Trophoblast cell (in vitro differentiated cells and primary cell): ENCODE results near the gene PLGLB1.
"Not testable (repeated sequence)": the region's sequence is repeated elsewhere in the genome, so short reads cannot be mapped to it uniquely, and the experiment has no call there.

ENCODE experiments used
- DNase-seq, 2 donors: peaks; one replicate each; pipeline ENCODE4 v3.0.0-alpha.2; 2016
- H2AFZ ChIP-seq: 2 replicates; pipeline ENCODE4 v1.6.1; 2013; ENCODE audit warnings: low read length, moderate library complexity, mild to moderate bottlenecking; ENCODE audit not compliant: insufficient read depth, poor library complexity
- H2AK5ac ChIP-seq: 2 replicates; pipeline ENCODE4 v1.6.1; 2013; ENCODE audit warnings: mild to moderate bottlenecking, low read length
- H2BK120ac ChIP-seq: 2 replicates; pipeline ENCODE4 v1.6.1; 2013; ENCODE audit warnings: low read length, mild to moderate bottlenecking, moderate library complexity; ENCODE audit not compliant: insufficient read depth, poor library complexity
- H2BK12ac ChIP-seq: 2 replicates; pipeline ENCODE4 v1.6.1; 2013; ENCODE audit warnings: mild to moderate bottlenecking, low read length, moderate library complexity
- H2BK5ac ChIP-seq: 2 replicates; pipeline ENCODE4 v1.6.1; 2013; ENCODE audit warnings: low read length, low read depth, moderate library complexity, mild to moderate bottlenecking; ENCODE audit not compliant: poor library complexity
- H3K14ac ChIP-seq: 2 replicates; pipeline ENCODE4 v1.6.1; 2013; ENCODE audit warnings: mild to moderate bottlenecking, low read length
- H3K18ac ChIP-seq: 2 replicates; pipeline ENCODE4 v1.6.1; 2013; ENCODE audit warnings: mild to moderate bottlenecking, low read length
- H3K23ac ChIP-seq: 2 replicates; pipeline ENCODE4 v1.6.1; 2013; ENCODE audit warnings: low read length
- H3K27ac ChIP-seq: 2 replicates; pipeline ENCODE4 v1.5.1; 2013; ENCODE audit warnings: low read depth, mild to moderate bottlenecking, inconsistent platforms, low read length, moderate library complexity
- H3K27me3 ChIP-seq: 2 replicates; pipeline ENCODE4 v1.6.1; 2013; ENCODE audit warnings: inconsistent platforms, mild to moderate bottlenecking, low read length, moderate library complexity; ENCODE audit not compliant: insufficient read depth
- H3K36me3 ChIP-seq, 2 experiments: 1 replicate in 1 of 2; 2 replicates in 1 of 2; pipeline ENCODE4 v1.6.1; 2013; ENCODE audit warnings: low read length in 2 of 2, mild to moderate bottlenecking in 2 of 2, moderate library complexity in 1 of 2; ENCODE audit not compliant: insufficient read depth in 2 of 2, control insufficient read depth in 1 of 2
- H3K4ac ChIP-seq: 2 replicates; pipeline ENCODE4 v1.6.1; 2013; ENCODE audit warnings: low read depth, mild to moderate bottlenecking, low read length, moderate library complexity
- H3K4me1 ChIP-seq, 2 experiments: 1 replicate in 1 of 2; 2 replicates in 1 of 2; pipeline ENCODE4 v1.6.1; 2013; ENCODE audit warnings: low read length in 2 of 2, mild to moderate bottlenecking in 2 of 2, moderate library complexity in 1 of 2; ENCODE audit not compliant: insufficient read depth in 2 of 2, control insufficient read depth in 1 of 2
- H3K4me2 ChIP-seq: 2 replicates; pipeline ENCODE4 v1.6.1; 2013; ENCODE audit warnings: inconsistent platforms, mild to moderate bottlenecking, low read length, moderate library complexity
- H3K4me3 ChIP-seq: 2 replicates; pipeline ENCODE4 v1.5.1; 2013; ENCODE audit warnings: mild to moderate bottlenecking, low read depth, low read length, inconsistent platforms
- H3K79me1 ChIP-seq: one replicate; pipeline ENCODE4 v1.6.1; 2013; ENCODE audit warnings: low read length
- H3K79me2 ChIP-seq: 2 replicates; pipeline ENCODE4 v1.6.1; 2013; ENCODE audit warnings: low read length, mild to moderate bottlenecking; ENCODE audit not compliant: control insufficient read depth, insufficient read depth, poor library complexity
- H3K9ac ChIP-seq: 2 replicates; pipeline ENCODE4 v1.6.1; 2013; ENCODE audit warnings: mild to moderate bottlenecking, low read length
- H3K9me3 ChIP-seq: 2 replicates; pipeline ENCODE4 v1.6.1; 2013; ENCODE audit warnings: low read depth, mild to moderate bottlenecking, control low read depth, inconsistent platforms, low read length; ENCODE audit not compliant: insufficient read depth
- H4K12ac ChIP-seq: 2 replicates; pipeline ENCODE4 v1.6.1; 2013; ENCODE audit warnings: low read depth, mild to moderate bottlenecking, low read length, moderate library complexity
- H4K8ac ChIP-seq: 2 replicates; pipeline ENCODE4 v1.6.1; 2013; ENCODE audit warnings: low read depth, mild to moderate bottlenecking, low read length, moderate library complexity
- H4K91ac ChIP-seq: one replicate; pipeline ENCODE4 v1.6.1; 2013; ENCODE audit warnings: low read depth, mild to moderate bottlenecking, low read length, moderate library complexity
- WGBS: extraction: QIAGEN DNeasy Blood & Tissue Kit; methylation state at CpG from one replicate; pipeline ENCODE4 v1.1.7; 2013; ENCODE audit warnings: missing lambda C conversion rate; ENCODE audit not compliant: insufficient read length, insufficient coverage; ENCODE audit errors: extremely low coverage; 5-methylcytosine and 5-hydroxymethylcytosine counted together

The PLGLB1 gene

DNA sequence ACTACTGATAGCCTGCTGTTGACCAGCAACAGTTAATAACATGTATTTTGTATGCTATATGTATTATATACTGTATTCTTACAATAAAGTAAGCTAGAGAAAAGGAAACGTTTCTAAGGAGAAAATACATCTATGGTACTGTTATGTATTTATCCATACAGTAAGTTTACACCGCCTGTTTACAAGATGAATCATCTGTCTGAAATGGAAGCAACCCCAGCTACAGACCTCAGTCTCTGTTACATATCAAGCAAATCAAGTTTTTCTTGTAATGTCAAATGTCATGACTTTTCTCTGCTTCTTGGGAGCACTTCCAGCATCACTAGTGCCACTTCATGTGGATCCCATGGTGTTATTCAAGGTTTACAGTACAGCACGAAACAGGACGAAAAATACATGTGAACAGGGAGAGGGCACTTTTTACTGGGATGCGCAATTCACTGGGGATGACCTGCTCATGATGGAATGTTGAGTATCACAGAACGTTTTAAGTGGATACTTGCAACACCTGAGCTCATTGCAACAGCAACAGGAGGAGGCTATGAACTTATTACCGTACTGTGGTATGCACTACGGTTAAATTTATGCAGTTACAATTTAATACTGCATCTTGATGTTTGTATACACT, 2.5 kb upstream of the PLGLB1 start:
- no CpG with 5 or more reads among the region's 8 CpGs for WGBS
- H3K4me1 ChIP-seq, H3K9me3 ChIP-seq, H3K4me2 ChIP-seq, H3K27me3 ChIP-seq, H2BK12ac ChIP-seq, H3K18ac ChIP-seq, H3K4ac ChIP-seq, H3K79me1 ChIP-seq, H2BK5ac ChIP-seq, H3K79me2 ChIP-seq, H4K12ac ChIP-seq, H2AFZ ChIP-seq, H3K4me3 ChIP-seq, H3K14ac ChIP-seq, H3K27ac ChIP-seq, H3K9ac ChIP-seq, H4K91ac ChIP-seq, H2BK120ac ChIP-seq, H2AK5ac ChIP-seq, DNase-seq, H4K8ac ChIP-seq, H3K23ac ChIP-seq, H3K36me3 ChIP-seq: not testable (repeated sequence)

DNA sequence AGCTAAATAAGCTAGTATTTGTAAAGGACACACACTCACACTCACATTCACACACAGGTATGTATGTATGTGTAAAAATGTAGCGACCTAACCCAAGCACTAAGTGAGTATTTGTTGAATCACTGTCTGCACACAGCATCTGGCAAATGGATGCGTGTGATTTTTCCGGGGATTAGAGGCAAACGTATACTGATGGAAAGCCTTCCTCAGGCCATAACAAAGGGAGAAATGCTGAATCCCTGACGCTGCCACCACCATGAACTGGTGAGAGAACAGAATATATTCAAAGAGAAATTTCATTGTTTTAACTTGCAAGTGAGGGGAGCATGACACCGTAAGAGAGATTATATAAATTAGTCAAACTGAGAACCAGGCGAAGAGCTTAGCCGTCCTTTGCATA, 601 bp downstream of the PLGLB1 start:
- H3K4me2 ChIP-seq, result not testable (repeated sequence)

DNA sequence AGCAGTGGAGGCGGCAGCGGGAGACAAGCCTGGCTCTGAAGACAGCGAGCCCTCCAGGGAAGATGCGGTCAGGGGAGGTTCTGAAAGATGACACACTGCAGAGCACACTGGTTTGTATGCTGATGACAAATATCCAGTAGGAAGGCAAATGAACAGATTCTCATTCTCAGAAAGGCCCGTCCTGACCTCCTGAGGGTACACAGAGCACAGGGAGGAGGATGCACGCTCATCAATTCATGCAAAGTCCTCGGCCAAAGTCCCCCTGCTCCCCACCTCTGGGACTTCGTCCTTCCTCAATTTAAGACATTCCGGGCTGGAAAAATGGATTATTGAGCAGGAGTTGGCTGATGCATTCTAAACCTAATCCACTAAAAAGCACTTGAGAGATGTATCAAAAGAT, 2.6 kb downstream of the PLGLB1 start:
- not testable (repeated sequence) for H3K23ac ChIP-seq, H3K36me3 ChIP-seq, H3K4ac ChIP-seq, H3K4me2 ChIP-seq, H3K14ac ChIP-seq, H2BK120ac ChIP-seq, H3K9ac ChIP-seq, H3K27me3 ChIP-seq, DNase-seq, H4K8ac ChIP-seq, H3K4me1 ChIP-seq, H3K9me3 ChIP-seq, H3K79me1 ChIP-seq, H3K27ac ChIP-seq, H2AFZ ChIP-seq, H2BK12ac ChIP-seq, H3K79me2 ChIP-seq, H2BK5ac ChIP-seq, H4K12ac ChIP-seq, H3K18ac ChIP-seq, H4K91ac ChIP-seq, H2AK5ac ChIP-seq, H3K4me3 ChIP-seq
- no CpG with 5 or more reads among the region's 9 CpGs for WGBS

More for the DNA sequence above, 601 bp downstream of the PLGLB1 start:
- not testable (repeated sequence) for H2AFZ ChIP-seq, H4K12ac ChIP-seq, H3K4ac ChIP-seq, H4K91ac ChIP-seq, H3K4me3 ChIP-seq, H2BK12ac ChIP-seq, H3K4me1 ChIP-seq, H4K8ac ChIP-seq, H3K27me3 ChIP-seq, H3K36me3 ChIP-seq, H3K18ac ChIP-seq, H2BK120ac ChIP-seq, H3K14ac ChIP-seq, H3K9ac ChIP-seq, H3K9me3 ChIP-seq, H3K79me1 ChIP-seq, H3K27ac ChIP-seq, H3K23ac ChIP-seq, DNase-seq, H2AK5ac ChIP-seq, H3K79me2 ChIP-seq, H2BK5ac ChIP-seq
- no CpG with 5 or more reads among the region's 8 CpGs for WGBS

DNA sequence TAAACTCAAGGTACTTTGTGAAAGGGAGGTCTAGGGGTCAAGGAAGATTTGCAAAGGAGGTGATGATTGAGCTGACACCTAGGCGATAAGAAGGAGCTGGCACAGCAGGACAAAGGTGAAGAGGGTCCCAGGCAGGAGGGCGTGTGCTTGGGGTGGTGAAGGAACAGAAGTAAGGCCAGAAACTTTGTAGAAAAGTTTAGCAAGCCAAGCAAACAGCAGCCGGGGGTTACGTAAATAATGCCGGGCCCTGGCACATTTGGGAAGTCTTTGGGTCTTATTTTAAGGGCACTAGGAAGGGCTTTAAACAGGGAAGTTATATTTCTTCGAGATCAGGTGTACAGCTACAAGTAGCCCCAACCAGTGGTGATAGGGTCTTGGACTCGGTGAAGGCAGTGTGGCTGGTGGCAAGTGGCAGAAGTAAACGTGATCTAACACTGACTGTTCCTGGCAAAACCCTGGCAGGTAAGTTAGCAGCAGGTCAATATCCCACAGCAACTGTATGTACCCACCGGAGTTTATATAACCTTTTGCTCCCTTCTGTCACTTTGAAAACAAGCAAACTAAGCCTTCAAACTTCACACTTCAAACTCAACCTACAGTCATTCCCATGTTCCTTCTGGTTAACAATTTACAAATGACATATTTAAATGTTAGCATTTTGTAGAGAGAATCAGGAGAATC, 7.0 kb downstream of the PLGLB1 start:
- not testable (repeated sequence) for H2AFZ ChIP-seq, H2BK5ac ChIP-seq, H3K9ac ChIP-seq, H3K79me2 ChIP-seq, H3K4me2 ChIP-seq, H4K8ac ChIP-seq, H3K79me1 ChIP-seq, H4K91ac ChIP-seq, H3K36me3 ChIP-seq, H4K12ac ChIP-seq, H3K23ac ChIP-seq, H3K4me3 ChIP-seq, H3K18ac ChIP-seq, H3K4ac ChIP-seq, H2AK5ac ChIP-seq, H3K27ac ChIP-seq, H3K27me3 ChIP-seq, H2BK120ac ChIP-seq, H2BK12ac ChIP-seq, H3K14ac ChIP-seq, H3K4me1 ChIP-seq, DNase-seq, H3K9me3 ChIP-seq
- no CpG with 5 or more reads among the region's 9 CpGs for WGBS
